PC-3 (cell line): ENCODE results near the gene PRPF40B. TPM values are rescaled to one million over a fixed set of nuclear protein-coding genes. Genes with fewer than 3 reads are reported as not detected.

ENCODE experiments used
- ATAC-seq: fragments of 200-7000 bp; cut with Tn5 transposase; 2 replicates; pipeline ENCODE4 v1.9.1; 2020; ENCODE audit warnings: mild to moderate bottlenecking, moderate library complexity
- BruUV-seq: library from RNA; stranded (reverse); fragments of 400-500 nt; replicated peaks from 2 replicates; lab custom pipeline; 2021; lab: Mats Ljungman, UMichigan
- CTCF ChIA-PET: fragments of 300-600 bp; sonication (Branson Sonifier 250); formaldehyde crosslinking; loops from one replicate; lab custom pipeline; 2022; ENCODE audit warnings: antibody characterized with exemption; lab: Charles Lee
- POLR2A ChIA-PET: fragments of 300-600 bp; sonication (Branson Sonifier 250); formaldehyde crosslinking; loops from one replicate; lab custom pipeline; 2022; ENCODE audit warnings: antibody characterized with exemption; ENCODE audit not compliant: unreplicated experiment; lab: Charles Lee
- DNase-seq: peaks from one replicate; pipeline ENCODE4 v3.0.0-alpha.2; 2015
- H2AFZ ChIP-seq: fragments of 300-600 bp; sonication (generic); 2 replicates; pipeline ENCODE4 v1.6.0; 2016; ENCODE audit warnings: antibody characterized with exemption, low read length
- H3F3A ChIP-seq: fragments of 300-600 bp; sonication (generic); one replicate; pipeline ENCODE4 v1.6.0; 2017; ENCODE audit warnings: antibody characterized with exemption, low read length, control low read depth, mild to moderate bottlenecking; ENCODE audit not compliant: unreplicated experiment
- H3K27ac ChIP-seq: fragments of 300-600 bp; sonication (generic); 2 replicates; pipeline ENCODE4 v1.5.1; 2016; ENCODE audit warnings: mild to moderate bottlenecking, low read length
- H3K27me3 ChIP-seq: fragments of 300-600 bp; sonication (generic); 2 replicates; pipeline ENCODE4 v1.6.1; 2016; ENCODE audit warnings: low read length, mixed read lengths
- H3K36me3 ChIP-seq: fragments of 300-600 bp; sonication (generic); 2 replicates; pipeline ENCODE4 v1.6.1; 2016; ENCODE audit warnings: low read depth, mixed run types, low read length, mixed read lengths
- H3K4me1 ChIP-seq: fragments of 300-600 bp; sonication (generic); 2 replicates; pipeline ENCODE4 v1.5.1; 2016; ENCODE audit warnings: low read length; ENCODE audit not compliant: insufficient read depth
- H3K4me2 ChIP-seq: fragments of 300-600 bp; sonication (generic); 2 replicates; pipeline ENCODE4 v1.6.0; 2016; ENCODE audit warnings: low read length
- H3K4me3 ChIP-seq: fragments of 300-600 bp; sonication (generic); 2 replicates; pipeline ENCODE4 v1.5.1; 2016; ENCODE audit warnings: mild to moderate bottlenecking, low read length, mixed read lengths
- H3K79me2 ChIP-seq: fragments of 300-600 bp; sonication (generic); 2 replicates; pipeline ENCODE4 v1.6.1; 2017; ENCODE audit warnings: low read length, mixed read lengths
- H3K9ac ChIP-seq: fragments of 300-600 bp; sonication (generic); 2 replicates; pipeline ENCODE4 v1.6.0; 2016; ENCODE audit warnings: mild to moderate bottlenecking, low read length
- H3K9me2 ChIP-seq: fragments of 300-600 bp; sonication (generic); replicated peaks from 2 replicates; pipeline ENCODE4 v1.6.1; 2016; ENCODE audit warnings: mixed run types, low read length, mixed read lengths
- H3K9me3 ChIP-seq: fragments of 300-600 bp; sonication (generic); 2 replicates; pipeline ENCODE4 v1.6.1; 2016; ENCODE audit warnings: low read length, mixed read lengths
- H4K20me1 ChIP-seq: fragments of 300-600 bp; sonication (generic); 2 replicates; pipeline ENCODE4 v1.6.1; 2016; ENCODE audit warnings: low read length, mixed read lengths
- EZH2 ChIP-seq: fragments of 300-600 bp; sonication (generic); IDR thresholded peaks from one replicate; pipeline ENCODE4 v1.6.1; 2017; ENCODE audit warnings: antibody characterized with exemption, mild to moderate bottlenecking, low read length; ENCODE audit not compliant: unreplicated experiment
- EZH2phosphoT487 ChIP-seq: fragments of 300-600 bp; sonication (generic); IDR thresholded peaks from 2 replicates; pipeline ENCODE4 v1.6.1; 2018; ENCODE audit warnings: mild to moderate bottlenecking, antibody characterized with exemption, low read length, borderline replicate concordance
- intact Hi-C: fragments of 100-400 bp; cut with micrococcal nuclease; formaldehyde crosslinking; loops from 2 replicates; pipeline ENCODE4 v1.9.0; 2023
- total RNA-seq: library from RNA; depleted of rRNA; stranded (reverse); fragments of >200 nt; gene quantifications from 2 replicates; pipeline ENCODE4 v1.2.3, GENCODE V29; 2014; rRNA removed
- TF ChIP-seq, protein P1 (sequence below): fragments of 300-600 bp; sonication (generic); conservative IDR thresholded peaks from 2 replicates; pipeline ENCODE4 v1.5.1; 2017; ENCODE audit warnings: antibody characterized with exemption, low read depth, mild to moderate bottlenecking, low read length

PRPF40B gene
- total RNA-seq, 1 experiment from 2014 or later = 17.7 TPM

DNA sequence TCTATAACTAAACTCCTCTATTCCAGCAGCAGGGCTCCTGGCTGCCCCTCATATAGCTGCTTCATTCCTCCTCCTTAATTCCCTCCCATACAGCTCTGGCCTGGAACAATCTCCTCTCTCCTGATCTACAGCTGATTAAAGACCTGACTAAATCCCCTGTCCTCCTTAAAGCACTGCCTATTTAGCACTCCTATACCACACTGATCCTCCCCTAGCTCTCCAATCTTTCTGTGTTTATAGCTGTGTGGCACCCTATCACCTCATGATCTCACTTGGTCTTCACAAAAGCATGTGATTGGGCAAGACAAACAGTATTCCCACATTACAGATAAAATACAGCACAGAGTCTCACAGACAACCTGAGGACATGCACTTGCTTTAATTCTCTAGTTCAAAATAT is 66.4 kb downstream of the PRPF40B start:
- no TSS peak for BruUV-seq
- CTCF ChIA-PET = interaction anchor here (0.6 kb wide), 1 partner anchor 45 kb away, joined by 4 read pairs; no protein-coding TSS in a partner anchor

DNA sequence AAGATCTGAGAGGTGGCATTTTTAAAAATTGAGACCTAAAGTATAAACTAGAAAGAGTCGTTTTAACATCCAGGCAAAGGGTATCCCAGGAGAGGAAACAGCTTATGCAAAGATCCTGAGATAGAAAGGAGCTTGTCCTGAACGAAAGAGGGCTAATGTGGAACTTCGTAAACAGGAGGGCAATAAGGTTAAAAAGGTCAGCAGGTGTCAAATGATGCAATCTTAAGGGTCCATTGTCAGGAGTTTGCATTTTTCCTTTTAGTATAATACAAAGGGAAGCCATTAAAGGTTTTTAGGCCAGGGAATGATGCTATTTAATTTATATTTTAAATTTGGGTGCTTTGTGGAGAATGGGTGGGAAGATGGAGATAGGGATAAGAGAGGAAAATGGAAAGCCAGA is 69.5 kb downstream of the PRPF40B start:
- TF ChIP-seq EZH2 (no peak), EZH2phosphoT487 (no peak)
- TF ChIP-seq, protein P1, sequence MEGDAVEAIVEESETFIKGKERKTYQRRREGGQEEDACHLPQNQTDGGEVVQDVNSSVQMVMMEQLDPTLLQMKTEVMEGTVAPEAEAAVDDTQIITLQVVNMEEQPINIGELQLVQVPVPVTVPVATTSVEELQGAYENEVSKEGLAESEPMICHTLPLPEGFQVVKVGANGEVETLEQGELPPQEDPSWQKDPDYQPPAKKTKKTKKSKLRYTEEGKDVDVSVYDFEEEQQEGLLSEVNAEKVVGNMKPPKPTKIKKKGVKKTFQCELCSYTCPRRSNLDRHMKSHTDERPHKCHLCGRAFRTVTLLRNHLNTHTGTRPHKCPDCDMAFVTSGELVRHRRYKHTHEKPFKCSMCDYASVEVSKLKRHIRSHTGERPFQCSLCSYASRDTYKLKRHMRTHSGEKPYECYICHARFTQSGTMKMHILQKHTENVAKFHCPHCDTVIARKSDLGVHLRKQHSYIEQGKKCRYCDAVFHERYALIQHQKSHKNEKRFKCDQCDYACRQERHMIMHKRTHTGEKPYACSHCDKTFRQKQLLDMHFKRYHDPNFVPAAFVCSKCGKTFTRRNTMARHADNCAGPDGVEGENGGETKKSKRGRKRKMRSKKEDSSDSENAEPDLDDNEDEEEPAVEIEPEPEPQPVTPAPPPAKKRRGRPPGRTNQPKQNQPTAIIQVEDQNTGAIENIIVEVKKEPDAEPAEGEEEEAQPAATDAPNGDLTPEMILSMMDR = no peak
- Histone ChIP-seq H3K9ac (no peak overlapping the region), H3K79me2 (no peaks in the 10 kb centered on the region), H4K20me1 (no peaks in the 10 kb centered on the region), H3K9me2 (no peaks in the 10 kb centered on the region), H3K4me2 (no peak overlapping the region), H3K36me3 (no peaks in the 10 kb centered on the region), H3K4me3 (no peak overlapping the region), H3F3A (no peaks in the 10 kb centered on the region), H3K27ac (no peak overlapping the region), H3K9me3 (no peaks in the 10 kb centered on the region), H2AFZ (no peak overlapping the region), H3K27me3 (no peaks in the 10 kb centered on the region), H3K4me1 (no peaks in the 10 kb centered on the region)
- CTCF ChIA-PET = no interaction called here
- POLR2A ChIA-PET = no interaction called here
- DNase-seq (no peak), ATAC-seq (no peak)
- BruUV-seq = no TSS peak
- intact Hi-C loops = no loop called here

More for the DNA sequence above, 66.4 kb downstream of the PRPF40B start:
- Histone ChIP-seq H3K9me2 (no peaks in the 10 kb centered on the region), H3K4me1 (no peaks in the 10 kb centered on the region), H3F3A (no peaks in the 10 kb centered on the region), H2AFZ (no peak overlapping the region), H3K27ac (no peak overlapping the region), H3K9ac (no peak overlapping the region), H3K79me2 (no peaks in the 10 kb centered on the region), H3K4me2 (no peak overlapping the region), H3K4me3 (no peak overlapping the region), H4K20me1 (no peaks in the 10 kb centered on the region), H3K36me3 (no peaks in the 10 kb centered on the region), H3K27me3 (no peaks in the 10 kb centered on the region), H3K9me3 (no peaks in the 10 kb centered on the region)
- TF ChIP-seq EZH2phosphoT487 (no peak), EZH2 (no peak)
- DNase-seq (no peak), ATAC-seq (no peak)
- intact Hi-C loops = no loop called here
- POLR2A ChIA-PET = no interaction called here

DNA sequence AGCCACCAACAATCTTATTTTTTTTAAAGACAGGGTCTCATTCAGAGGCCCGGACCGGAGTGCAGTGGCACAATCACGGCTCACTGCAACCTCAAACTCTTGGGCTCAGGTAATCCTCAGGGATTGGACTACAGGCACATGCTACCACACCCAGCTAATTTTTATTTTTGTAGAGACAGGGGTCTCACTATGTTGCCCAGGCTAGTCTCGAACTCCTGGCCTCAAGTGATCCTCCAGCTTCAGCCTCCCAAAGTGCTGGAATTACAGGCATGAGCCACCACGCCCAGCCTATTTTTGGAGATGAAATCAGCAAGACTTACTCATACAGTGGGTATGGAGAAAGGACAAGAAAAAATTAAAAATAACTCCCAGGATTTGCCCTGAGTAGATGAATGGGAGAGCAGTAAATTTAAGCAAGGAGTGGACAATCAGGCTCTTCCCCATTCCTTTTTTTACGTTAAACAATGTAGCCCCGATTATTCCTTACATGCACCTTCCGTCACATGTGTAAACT is 70.6 kb downstream of the PRPF40B start:
- Histone ChIP-seq H3K27ac (no peak overlapping the region), H3K36me3 (no peaks in the 10 kb centered on the region), H3K4me1 (peaks cover 5% of the 10 kb centered on the region; the same call in 1 of the 2 replicates), H3K9me3 (no peaks in the 10 kb centered on the region), H3K9ac (no peak overlapping the region), H4K20me1 (no peaks in the 10 kb centered on the region), H3K4me3 (no peak overlapping the region), H3F3A (no peaks in the 10 kb centered on the region), H3K4me2 (no peak overlapping the region), H2AFZ (no peak overlapping the region), H3K9me2 (no peaks in the 10 kb centered on the region), H3K79me2 (no peaks in the 10 kb centered on the region), H3K27me3 (no peaks in the 10 kb centered on the region)
- TF ChIP-seq, protein P1 = no peak
- TF ChIP-seq EZH2phosphoT487 = no peak
- TF ChIP-seq EZH2 = no peak
- no TSS peak for BruUV-seq
- CTCF ChIA-PET = no interaction called here
- no peak for ATAC-seq
- POLR2A ChIA-PET = no interaction called here
- DNase-seq = peak; percentile 12
- intact Hi-C loops = no loop called here

Other genes with a start within 250 kb of the PRPF40B start
- gene KCNH3, start 84.5 kb upstream of the PRPF40B start, total RNA-seq = 0.07 and 0.12 TPM in 2 replicates
- gene MCRS1, start 55.4 kb upstream of the PRPF40B start, total RNA-seq = 86.8 and 95.8 TPM in 2 replicates
- gene FAM186B, start 17.9 kb upstream of the PRPF40B start, total RNA-seq = 0.80 and 1.1 TPM in 2 replicates
- gene FMNL3, start 83.8 kb downstream of the PRPF40B start, total RNA-seq = 5.2 and 6.2 TPM in 2 replicates
- gene TMBIM6, start 118.0 kb downstream of the PRPF40B start, total RNA-seq = 396 and 402 TPM in 2 replicates
- 13.3 and 14.2 TPM in 2 replicates for gene NCKAP5L, start 204.9 kb downstream of the PRPF40B start, total RNA-seq
- gene BCDIN3D, start 219.5 kb downstream of the PRPF40B start, total RNA-seq = 4.5 and 5.4 TPM in 2 replicates